ENCODE data around the gene DUSP14.

DUSP14 gene

DNA sequence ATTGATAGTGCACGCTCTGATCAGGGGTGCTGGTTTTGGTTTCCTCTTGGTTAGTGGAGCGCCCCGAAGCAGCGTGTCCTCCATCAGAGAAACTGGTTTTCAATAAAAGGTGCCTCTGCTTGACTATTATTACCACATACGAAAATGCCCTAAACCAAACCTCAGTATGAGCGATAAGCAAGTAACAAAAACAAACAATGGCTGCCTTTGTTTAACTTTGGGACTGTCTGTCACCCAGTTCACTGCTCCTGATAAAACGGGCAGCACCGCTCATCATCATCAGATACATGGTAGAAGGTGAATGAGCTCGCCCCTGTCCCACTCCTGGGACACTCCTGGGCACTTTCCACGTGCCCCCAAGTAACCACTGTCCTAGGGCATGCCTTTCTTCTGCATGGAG lies 24.0 kb downstream of the DUSP14 start:
- DNase-seq (ENCODE audit: low spot score): no peak

- no peak for DNase-seq (ENCODE audit: low spot score)
These were observed 26.5 kb downstream of the DUSP14 start for GRCh38 chr17:37516127-37516571.

DNA sequence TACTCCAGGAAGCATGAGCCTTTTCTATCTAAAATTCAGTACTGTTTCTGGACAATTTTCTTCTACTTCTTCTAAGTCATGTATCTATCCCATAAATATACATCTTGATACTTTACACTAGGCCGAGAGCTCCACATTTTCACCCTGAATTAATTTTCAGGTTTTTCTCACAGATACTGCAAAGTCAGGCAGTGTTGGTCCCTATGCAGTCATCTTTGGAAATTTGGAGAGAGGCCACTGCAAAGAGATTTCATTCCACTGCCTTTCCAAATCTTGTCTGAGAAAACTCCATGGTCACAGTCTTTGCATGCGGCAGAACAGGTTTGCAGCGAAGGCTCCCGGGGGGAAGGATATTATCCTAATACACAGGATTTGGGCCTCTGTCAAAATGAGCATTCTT lies 28.2 kb downstream of the DUSP14 start:
- DNase-seq (ENCODE audit: low spot score): no peak

- DNase-seq (ENCODE audit: low spot score): no peak
These were observed 29.1 kb downstream of the DUSP14 start for GRCh38 chr17:37518826-37519225.

GRCh38 chr17:37519251-37519985 lies 29.7 kb downstream of the DUSP14 start:
- no peak for DNase-seq (ENCODE audit: low spot score)

DNA sequence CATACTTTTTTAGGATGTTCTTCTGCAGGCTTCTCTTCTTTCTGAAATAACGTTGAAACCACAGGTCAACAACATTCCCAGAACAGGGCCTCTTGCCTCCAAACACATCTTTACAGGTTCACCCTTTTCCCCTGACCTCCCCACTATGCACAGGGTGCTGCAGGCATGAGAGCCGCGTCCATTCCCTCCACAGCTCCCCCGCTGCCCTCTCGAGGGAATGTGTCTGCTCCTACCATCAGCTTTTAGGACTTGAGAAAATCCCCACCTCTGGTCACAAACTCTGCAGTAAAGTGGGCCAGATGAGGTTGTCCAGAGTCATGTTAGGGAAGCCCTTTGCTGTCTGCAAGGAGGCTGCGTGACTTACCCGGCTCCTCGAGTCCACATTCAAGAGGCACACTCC lies 30.5 kb downstream of the DUSP14 start:
- DNase-seq (ENCODE audit: low spot score): no peak

DNA sequence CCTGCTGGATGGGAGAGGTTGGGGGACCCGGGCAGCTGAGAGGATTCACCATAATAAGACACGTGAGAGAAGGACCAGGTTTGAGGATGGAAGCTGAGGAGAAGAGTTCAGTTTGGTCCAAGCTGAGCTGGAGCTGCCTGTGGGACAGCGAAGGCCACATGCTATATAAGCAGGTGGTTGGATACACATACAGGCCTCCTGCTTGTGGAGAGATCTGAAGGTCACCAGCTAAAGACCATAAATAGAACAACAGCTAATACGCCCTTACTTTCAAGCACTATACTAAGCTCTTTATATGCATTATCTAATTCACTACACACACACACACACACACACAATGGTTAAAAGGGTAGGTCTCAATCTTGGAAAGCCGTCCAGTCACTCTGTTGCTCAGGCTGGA lies 32.1 kb downstream of the DUSP14 start:
- no peak for DNase-seq (ENCODE audit: low spot score)

GRCh38 chr17:37523715-37524219 lies 34.1 kb downstream of the DUSP14 start:
- no peak for DNase-seq (ENCODE audit: low spot score)

- DNase-seq (ENCODE audit: low spot score): peak; percentile 47
These were observed 37.7 kb downstream of the DUSP14 start for GRCh38 chr17:37527249-37527851.

DNA sequence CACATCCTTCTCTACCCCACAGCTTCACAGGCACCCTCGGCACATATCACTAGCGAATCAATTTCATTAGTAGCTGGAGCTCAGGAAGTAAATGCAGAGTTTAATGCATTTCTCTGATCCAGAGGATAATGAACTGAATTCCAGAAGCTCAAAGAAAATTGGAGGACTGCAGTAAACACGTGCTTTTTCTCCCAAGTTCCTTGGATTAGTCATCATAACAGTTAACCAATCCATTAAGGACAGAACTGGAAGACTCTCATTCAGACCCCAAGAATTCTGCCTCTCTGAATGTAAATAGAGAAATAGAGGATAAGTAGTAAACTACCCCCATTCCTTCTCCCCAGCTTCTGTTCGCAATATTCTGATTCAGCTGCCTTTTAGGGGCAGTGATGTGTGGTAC lies 40.7 kb downstream of the DUSP14 start:
- no peak for DNase-seq (ENCODE audit: low spot score)

DNA sequence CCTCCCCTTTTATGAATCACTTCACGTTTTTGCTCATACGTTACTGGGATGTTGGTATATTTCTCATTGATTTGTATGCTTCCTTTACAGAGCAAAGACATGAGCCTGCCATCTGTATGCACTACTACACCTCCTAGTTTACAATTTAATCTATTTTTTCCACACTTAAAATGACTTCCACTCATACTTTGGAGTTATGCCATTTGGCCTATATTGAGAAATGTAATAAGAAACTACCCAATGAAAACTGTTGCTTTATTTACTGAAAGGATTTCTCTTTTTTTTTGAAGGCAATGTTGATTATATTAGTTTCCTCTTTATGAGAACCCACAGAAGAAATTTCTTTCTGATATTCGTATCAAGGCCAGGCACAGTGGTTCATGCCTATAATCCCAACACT lies 43.1 kb downstream of the DUSP14 start:
- DNase-seq (ENCODE audit: low spot score): no peak

DNA sequence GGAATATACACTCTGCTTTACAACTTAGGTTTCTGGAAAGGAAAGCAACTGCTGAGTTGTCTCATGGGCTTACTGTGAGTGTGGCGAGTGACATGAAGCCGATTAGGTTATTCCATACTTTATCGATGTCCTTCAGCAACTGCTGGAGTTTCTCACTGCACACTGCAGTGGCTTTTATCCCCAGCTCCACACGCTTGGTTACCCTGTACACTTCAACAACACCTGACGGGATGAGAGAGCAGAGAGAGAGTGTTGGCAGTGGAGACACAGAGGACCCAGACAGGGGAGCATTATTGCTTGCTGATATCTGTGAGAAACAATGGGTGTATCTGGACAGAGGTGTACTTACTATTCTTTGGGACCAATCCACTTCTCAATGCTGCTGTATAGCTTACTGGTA lies 46.2 kb downstream of the DUSP14 start:
- no peak for DNase-seq (ENCODE audit: low spot score)

DNA sequence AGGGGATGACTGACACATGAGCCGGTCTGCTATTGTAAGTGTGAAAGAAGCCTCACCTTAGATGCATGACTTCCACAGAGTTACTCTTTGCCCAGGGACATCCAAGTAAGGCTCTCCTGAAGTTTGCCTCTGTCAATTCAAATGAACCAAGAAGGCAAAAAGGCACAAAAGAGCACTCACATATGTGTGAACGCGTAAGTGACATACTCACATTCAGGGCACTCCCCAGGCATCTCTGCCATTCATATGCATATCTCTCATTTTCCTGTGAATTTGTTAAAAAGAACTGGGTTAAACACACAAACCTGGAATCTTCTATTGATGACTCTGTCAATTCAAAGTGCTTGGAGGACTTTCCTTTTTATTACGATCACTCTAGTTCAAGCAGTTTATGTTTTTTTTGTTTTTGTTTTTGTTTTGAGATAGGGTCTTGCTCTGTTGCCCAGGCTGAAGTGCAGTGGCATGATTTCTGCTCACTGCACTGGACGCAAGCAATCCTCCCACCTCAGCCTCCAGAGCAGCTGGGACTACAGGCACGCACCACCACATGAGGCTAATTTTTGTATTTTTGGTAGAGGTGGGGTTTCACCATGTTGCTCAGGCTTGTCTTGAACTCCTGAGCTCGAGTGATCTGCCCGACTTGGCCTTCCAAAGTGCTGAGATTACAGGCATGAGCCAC lies 49.4 kb downstream of the DUSP14 start:
- DNase-seq (ENCODE audit: low spot score): no peak

DNA sequence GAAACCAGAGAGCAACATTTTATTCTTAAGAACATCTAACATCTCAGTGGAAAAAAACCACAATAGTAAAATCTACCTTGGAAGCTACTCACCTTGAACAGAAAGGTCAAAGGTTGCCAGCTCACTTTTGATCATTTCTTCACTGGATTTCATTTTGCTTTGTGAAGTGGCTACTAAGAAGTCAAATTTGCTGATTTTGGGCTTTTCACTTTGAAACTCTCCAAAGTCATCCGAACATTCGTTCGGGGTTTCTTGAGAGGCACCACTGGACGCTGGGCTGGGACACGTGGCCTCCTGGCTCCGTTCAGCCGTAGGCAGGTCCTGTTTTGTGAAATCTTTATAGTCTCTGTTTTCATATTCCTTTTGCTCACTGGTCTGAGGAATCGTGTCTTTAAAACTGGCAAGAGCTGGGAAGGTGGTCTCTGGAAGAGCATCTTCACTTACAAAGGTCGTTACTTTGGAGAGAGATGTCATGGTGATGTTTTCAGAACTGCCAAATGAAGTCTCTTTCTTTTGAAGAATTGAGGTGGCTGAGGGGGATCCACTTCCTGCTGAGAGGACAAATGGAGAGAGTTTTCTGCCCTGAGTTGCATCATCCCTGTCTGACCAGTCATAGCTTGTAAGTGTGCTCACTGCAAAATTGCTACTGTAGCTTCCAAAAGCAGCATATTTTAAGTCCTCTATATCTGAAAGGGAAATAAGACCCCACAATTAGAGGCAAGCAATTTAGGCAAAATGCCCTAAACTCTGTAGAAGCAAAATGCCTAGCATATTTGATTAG lies 52.4 kb downstream of the DUSP14 start:
- DNase-seq (ENCODE audit: low spot score): no peak

DNA sequence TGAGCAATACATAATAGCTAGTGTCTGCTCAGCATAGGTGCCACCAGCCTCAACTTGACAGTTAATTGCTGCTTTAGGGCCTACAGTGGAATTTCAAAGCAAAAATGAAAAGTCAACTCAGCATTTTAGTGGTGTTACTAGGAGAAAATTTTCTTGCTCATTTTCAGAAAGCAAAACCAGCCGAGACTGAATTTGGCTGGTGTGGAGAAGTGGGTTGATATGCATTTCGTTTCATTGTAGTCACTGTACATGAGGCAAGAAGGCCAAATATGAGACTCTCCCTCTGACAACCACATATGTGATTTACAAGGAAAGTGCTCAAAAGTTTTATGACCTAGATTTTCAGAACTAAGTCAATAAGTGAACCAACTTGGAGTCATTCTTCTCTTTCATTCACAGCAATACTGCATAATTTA lies 54.0 kb downstream of the DUSP14 start:
- no peak for DNase-seq (ENCODE audit: low spot score)

- DNase-seq (ENCODE audit: low spot score): no peak
These were observed 55.8 kb downstream of the DUSP14 start for GRCh38 chr17:37545486-37545885.

DNA sequence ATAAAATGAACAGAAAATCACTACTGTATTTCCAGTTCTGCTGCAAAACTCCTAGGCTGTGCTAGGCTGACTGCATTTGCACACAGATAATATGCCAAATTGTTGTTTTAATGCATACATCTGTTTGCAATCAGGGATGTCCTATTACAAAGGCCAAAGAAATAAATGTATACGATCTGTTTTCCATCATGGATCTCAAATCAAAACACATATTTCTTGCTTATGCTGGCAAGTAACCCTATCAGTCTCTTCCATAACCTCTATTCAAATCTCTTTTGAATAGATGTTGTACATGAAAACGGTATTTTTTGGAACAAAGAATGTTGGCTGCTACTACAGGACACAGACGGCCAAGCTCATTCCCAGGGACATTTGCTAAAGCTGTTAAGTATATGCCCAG lies 56.6 kb downstream of the DUSP14 start:
- no peak for DNase-seq (ENCODE audit: low spot score)

DNA sequence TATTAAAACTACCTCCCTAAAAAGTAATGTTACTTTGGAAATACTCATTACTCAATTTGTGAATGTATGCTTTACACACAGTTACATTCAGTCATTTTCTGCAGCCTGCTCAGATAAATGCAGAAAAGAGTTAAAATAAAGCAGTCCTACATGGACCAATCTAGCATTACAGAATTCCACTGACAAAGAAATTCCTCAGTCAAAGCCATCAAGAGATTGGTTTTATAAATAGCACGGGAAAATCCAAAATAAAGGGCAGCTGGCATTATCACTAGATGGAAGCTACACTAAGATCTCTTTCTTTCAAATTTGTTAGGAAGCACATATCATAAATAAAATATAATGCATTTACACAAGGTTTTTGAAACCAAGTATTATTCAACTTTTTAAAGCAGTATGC lies 58.3 kb downstream of the DUSP14 start:
- no peak for DNase-seq (ENCODE audit: low spot score)

DNA sequence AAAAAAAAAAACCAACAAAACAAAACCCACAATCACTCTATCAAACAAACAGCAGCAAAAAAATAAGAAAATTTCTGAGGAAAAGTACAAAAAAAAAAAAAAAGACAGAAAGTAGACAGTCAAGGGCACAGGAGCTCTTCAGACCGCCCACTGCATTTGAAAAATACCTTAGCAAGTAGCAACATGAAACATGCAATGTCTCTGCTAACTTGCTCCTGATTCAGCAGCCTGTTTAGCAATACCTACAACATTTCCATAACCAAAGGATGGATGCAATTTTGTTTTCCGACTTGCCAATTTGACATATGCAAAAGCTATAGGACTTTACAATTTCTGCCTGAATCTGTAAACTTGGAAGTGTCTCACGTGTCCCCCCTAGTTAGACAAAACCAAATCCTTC lies 62.1 kb downstream of the DUSP14 start:
- no peak for DNase-seq (ENCODE audit: low spot score)

GRCh38 chr17:37553401-37553966 lies 63.8 kb downstream of the DUSP14 start:
- DNase-seq (ENCODE audit: low spot score): no peak

GRCh38 chr17:37555386-37555785 lies 65.7 kb downstream of the DUSP14 start:
- DNase-seq (ENCODE audit: low spot score): no peak

- no peak for DNase-seq (ENCODE audit: low spot score)
These were observed 67.8 kb downstream of the DUSP14 start for GRCh38 chr17:37557482-37557881.

All from CD4-positive, alpha-beta T cell treated with Interleukin-15 for 4 hours (primary cell).